Measurements from ENCODE around the gene TMEM11.
"Not testable (repeated sequence)": the region's sequence is repeated elsewhere in the genome, so short reads cannot be mapped to it uniquely, and the experiment has no call there.

- TF ChIP-seq, protein P1, sequence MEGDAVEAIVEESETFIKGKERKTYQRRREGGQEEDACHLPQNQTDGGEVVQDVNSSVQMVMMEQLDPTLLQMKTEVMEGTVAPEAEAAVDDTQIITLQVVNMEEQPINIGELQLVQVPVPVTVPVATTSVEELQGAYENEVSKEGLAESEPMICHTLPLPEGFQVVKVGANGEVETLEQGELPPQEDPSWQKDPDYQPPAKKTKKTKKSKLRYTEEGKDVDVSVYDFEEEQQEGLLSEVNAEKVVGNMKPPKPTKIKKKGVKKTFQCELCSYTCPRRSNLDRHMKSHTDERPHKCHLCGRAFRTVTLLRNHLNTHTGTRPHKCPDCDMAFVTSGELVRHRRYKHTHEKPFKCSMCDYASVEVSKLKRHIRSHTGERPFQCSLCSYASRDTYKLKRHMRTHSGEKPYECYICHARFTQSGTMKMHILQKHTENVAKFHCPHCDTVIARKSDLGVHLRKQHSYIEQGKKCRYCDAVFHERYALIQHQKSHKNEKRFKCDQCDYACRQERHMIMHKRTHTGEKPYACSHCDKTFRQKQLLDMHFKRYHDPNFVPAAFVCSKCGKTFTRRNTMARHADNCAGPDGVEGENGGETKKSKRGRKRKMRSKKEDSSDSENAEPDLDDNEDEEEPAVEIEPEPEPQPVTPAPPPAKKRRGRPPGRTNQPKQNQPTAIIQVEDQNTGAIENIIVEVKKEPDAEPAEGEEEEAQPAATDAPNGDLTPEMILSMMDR (IDR thresholded peaks at IDR 0.05; ENCODE audit: insufficient read depth, low read length) = not testable (repeated sequence)
- not testable (repeated sequence) for TF ChIP-seq POLR2AphosphoS5 (IDR thresholded peaks at IDR 0.05; ENCODE audit: low read depth); REST (IDR thresholded peaks at IDR 0.05; ENCODE audit: insufficient replicate concordance, low read depth)
Measured at GRCh38 chr17:21227277-21227676, 13.3 kb upstream of the TMEM11 start.
